Measurements from ENCODE around the gene CHAF1B.

GRCh38 chr21:36355868-36356267 lies 29.3 kb upstream of the CHAF1B start:
- no peak for TF ChIP-seq EZH2 (IDR thresholded peaks at IDR 0.05; ENCODE audit: insufficient read depth, poor library complexity, severe bottlenecking)
- no peak for TF ChIP-seq EZH2phosphoT487 (IDR thresholded peaks at IDR 0.05; ENCODE audit: insufficient read depth, low read depth)

All from GM23248 (cell line).